Central memory CD8-positive, alpha-beta T cell (primary cell): ENCODE results near the gene ACSS3.

Experiments used
- ATAC-seq: fragments of 150-1000 bp; cut with Tn5 transposase; replicated peaks from 2 replicates; pipeline ENCODE4 v1.10.0; 2022; ENCODE audit warnings: mild to moderate bottlenecking, moderate FRiP score, moderate number of reproducible peaks; ENCODE audit not compliant: poor library complexity, severe bottlenecking; ENCODE audit errors: extremely low read depth
- DNase-seq, 2 donors: peaks; one replicate each; pipeline ENCODE4 v3.0.0; 2021; ENCODE audit warnings: low spot score in 2 of 2
- H3K27ac Mint-ChIP-seq: one replicate; pipeline ENCODE4 v1.8.0; 2022; ENCODE audit warnings: low read depth, mild to moderate bottlenecking, moderate library complexity, mixed read lengths
- H3K27me3 Mint-ChIP-seq: one replicate; pipeline ENCODE4 v1.8.0; 2022; ENCODE audit warnings: mixed read lengths
- H3K36me3 Mint-ChIP-seq: one replicate; pipeline ENCODE4 v1.8.0; 2022; ENCODE audit warnings: mild to moderate bottlenecking, moderate library complexity, mixed read lengths; ENCODE audit not compliant: insufficient read depth
- H3K4me1 Mint-ChIP-seq: one replicate; pipeline ENCODE4 v1.8.0; 2022; ENCODE audit warnings: mixed read lengths
- H3K4me3 Mint-ChIP-seq: one replicate; pipeline ENCODE4 v1.8.0; 2022; ENCODE audit warnings: mild to moderate bottlenecking, moderate library complexity, mixed read lengths
- H3K9me3 Mint-ChIP-seq: one replicate; pipeline ENCODE4 v1.8.0; 2022; ENCODE audit warnings: mixed read lengths

Gene ACSS3

DNA sequence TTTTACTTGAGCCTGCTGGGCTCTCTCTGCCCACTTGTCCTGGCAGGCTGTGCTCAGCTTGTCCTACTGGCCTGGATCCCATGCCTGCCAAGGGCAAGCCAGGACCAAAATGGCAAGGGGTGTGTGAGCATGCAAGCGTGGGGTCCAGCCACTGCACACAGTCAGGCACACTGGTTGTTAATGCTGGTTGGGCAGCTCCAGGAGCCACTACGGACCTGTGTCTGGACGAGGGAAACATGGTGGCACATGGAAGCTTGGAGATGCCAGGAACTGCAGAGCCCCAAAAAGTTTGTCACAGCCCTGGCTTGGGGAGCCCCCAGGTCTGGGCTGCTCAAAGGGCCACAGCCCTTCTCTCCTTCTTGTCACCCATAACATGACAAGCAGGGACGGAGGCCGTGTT lies 83.8 kb downstream of the ACSS3 start:
- Mint-ChIP-seq H3K9me3 (peaks cover 19% of the 10 kb centered on the region), H3K27ac (no peak overlapping the region)
- ATAC-seq = no peak

GRCh38 chr12:81162391-81163136 lies 84.7 kb downstream of the ACSS3 start:
- DNase-seq (no peak), ATAC-seq (no peak)
- no peaks in the 10 kb centered on the region for H3K27me3 Mint-ChIP-seq
- H3K9me3 Mint-ChIP-seq = peaks cover 19% of the 10 kb centered on the region
- H3K36me3 Mint-ChIP-seq = no peaks in the 10 kb centered on the region
- H3K4me3 Mint-ChIP-seq = no peak overlapping the region
- H3K27ac Mint-ChIP-seq = no peak overlapping the region
- H3K4me1 Mint-ChIP-seq = no peaks in the 10 kb centered on the region

More for the DNA sequence above, 83.8 kb downstream of the ACSS3 start:
- Mint-ChIP-seq H3K4me1 (no peaks in the 10 kb centered on the region), H3K27me3 (no peaks in the 10 kb centered on the region), H3K36me3 (no peaks in the 10 kb centered on the region), H3K4me3 (no peak overlapping the region)
- no peak for DNase-seq

DNA sequence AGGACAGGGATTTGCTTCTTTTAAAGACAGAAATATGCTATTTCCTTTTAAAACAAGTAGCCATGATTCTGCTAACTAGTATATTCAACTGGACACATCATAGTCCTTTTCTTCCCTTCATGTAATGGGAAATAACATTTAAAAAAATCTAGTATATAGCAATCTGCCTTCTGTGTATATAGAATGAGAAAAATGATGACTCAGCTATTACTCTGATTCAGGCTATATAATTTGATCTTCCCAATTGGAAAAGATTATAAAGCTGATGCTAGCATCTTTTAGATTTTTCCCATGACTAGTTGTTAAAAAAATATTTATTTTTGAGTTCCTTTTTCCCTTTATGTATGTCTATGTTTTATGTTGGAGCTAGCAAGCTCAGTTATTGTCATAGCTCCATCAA lies 86.9 kb downstream of the ACSS3 start:
- H3K4me3 Mint-ChIP-seq = no peak overlapping the region
- H3K27me3 Mint-ChIP-seq = no peaks in the 10 kb centered on the region
- DNase-seq (no peak), ATAC-seq (no peak)
- no peak overlapping the region for H3K27ac Mint-ChIP-seq
- no peaks in the 10 kb centered on the region for H3K36me3 Mint-ChIP-seq
- H3K9me3 Mint-ChIP-seq = peaks cover 14% of the 10 kb centered on the region
- H3K4me1 Mint-ChIP-seq = no peaks in the 10 kb centered on the region

GRCh38 chr12:81166790-81167189 lies 88.9 kb downstream of the ACSS3 start:
- Mint-ChIP-seq H3K27me3 (no peaks in the 10 kb centered on the region), H3K4me3 (no peak overlapping the region), H3K9me3 (peaks cover 12% of the 10 kb centered on the region), H3K27ac (no peak overlapping the region), H3K36me3 (no peaks in the 10 kb centered on the region), H3K4me1 (no peaks in the 10 kb centered on the region)
- ATAC-seq (no peak), DNase-seq (no peak)

DNA sequence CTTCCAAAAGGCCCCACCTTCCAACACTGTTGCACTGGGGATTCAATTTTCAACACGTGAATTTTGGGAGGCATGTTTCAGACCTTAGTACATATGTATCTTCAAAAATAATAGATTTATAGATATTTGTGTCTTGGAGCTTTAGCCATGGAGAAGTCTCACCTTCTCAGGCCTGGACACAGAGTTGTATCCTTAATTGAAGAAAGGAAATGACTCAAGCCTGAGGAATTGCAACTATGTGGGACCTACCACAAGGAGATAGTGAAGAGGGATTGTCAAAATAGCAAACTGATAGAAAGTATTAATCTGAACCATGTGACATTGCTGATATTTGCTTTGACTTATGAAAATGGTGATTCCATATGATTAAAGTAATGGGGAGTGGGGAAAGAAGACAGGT lies 89.8 kb downstream of the ACSS3 start:
- DNase-seq = no peak

GRCh38 chr12:81168445-81168844 lies 90.6 kb downstream of the ACSS3 start:
- Mint-ChIP-seq H3K9me3 (peaks cover 12% of the 10 kb centered on the region), H3K27ac (no peak overlapping the region), H3K4me3 (no peak overlapping the region), H3K36me3 (no peaks in the 10 kb centered on the region), H3K27me3 (no peaks in the 10 kb centered on the region), H3K4me1 (no peaks in the 10 kb centered on the region)
- no peak for DNase-seq
- no peak for ATAC-seq

More for the DNA sequence above, 89.8 kb downstream of the ACSS3 start:
- Mint-ChIP-seq H3K4me1 (no peaks in the 10 kb centered on the region), H3K36me3 (no peaks in the 10 kb centered on the region), H3K9me3 (peaks cover 12% of the 10 kb centered on the region), H3K4me3 (no peak overlapping the region), H3K27ac (no peak overlapping the region), H3K27me3 (no peaks in the 10 kb centered on the region)
- ATAC-seq = no peak

DNA sequence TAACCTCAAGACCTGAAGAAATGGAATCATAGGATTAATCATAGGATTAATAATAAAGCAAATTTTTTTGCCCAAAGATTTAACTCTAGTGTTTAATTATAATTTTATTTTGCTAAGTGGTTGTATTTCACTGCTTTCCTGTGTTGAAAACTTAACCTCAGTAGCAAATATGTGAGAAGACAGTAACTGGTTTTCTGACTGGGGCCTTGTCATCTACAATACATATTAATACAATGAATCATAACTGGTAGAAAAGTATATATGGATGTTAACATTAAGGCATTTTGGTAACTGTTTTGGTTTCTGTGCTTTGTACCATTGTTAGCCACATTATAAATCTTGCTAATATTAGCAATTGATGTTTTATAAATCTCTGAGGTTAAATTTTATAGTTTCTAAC lies 92.2 kb downstream of the ACSS3 start:
- no peaks in the 10 kb centered on the region for H3K27me3 Mint-ChIP-seq
- DNase-seq (no peak), ATAC-seq (no peak)
- no peak overlapping the region for H3K4me3 Mint-ChIP-seq
- no peaks in the 10 kb centered on the region for H3K36me3 Mint-ChIP-seq
- H3K27ac Mint-ChIP-seq = no peak overlapping the region
- no peaks in the 10 kb centered on the region for H3K4me1 Mint-ChIP-seq
- peaks cover 12% of the 10 kb centered on the region for H3K9me3 Mint-ChIP-seq

DNA sequence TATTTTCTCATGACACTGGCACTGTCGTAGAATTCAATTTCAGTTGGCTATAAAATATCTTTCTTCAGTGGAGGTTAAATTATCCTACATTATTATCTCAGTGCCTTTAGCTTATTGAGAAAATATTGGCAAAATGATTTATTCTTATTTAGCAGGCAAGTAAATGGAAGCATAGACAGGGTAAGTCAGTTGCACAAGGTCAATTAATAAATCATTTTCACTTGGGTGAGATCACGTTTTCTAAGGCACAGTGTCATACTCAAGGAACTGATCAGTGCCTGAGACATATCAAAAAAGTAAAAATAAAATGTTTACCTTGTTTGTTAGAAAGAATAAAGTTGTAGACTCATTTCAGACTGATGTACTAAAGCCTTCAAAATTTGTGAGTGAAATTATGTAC lies 95.0 kb downstream of the ACSS3 start:
- H3K4me1 Mint-ChIP-seq = no peaks in the 10 kb centered on the region
- no peak for DNase-seq
- H3K27me3 Mint-ChIP-seq = no peaks in the 10 kb centered on the region
- no peak for ATAC-seq
- no peak overlapping the region for H3K27ac Mint-ChIP-seq
- H3K36me3 Mint-ChIP-seq = no peaks in the 10 kb centered on the region
- no peak overlapping the region for H3K4me3 Mint-ChIP-seq
- peaks cover 2% of the 10 kb centered on the region for H3K9me3 Mint-ChIP-seq

- Mint-ChIP-seq H3K9me3 (no peaks in the 10 kb centered on the region), H3K4me1 (no peaks in the 10 kb centered on the region), H3K27ac (no peak overlapping the region), H3K4me3 (no peak overlapping the region), H3K36me3 (no peaks in the 10 kb centered on the region), H3K27me3 (no peaks in the 10 kb centered on the region)
- DNase-seq (no peak), ATAC-seq (no peak)
Measured at GRCh38 chr12:81174664-81175063, 96.8 kb downstream of the ACSS3 start.

DNA sequence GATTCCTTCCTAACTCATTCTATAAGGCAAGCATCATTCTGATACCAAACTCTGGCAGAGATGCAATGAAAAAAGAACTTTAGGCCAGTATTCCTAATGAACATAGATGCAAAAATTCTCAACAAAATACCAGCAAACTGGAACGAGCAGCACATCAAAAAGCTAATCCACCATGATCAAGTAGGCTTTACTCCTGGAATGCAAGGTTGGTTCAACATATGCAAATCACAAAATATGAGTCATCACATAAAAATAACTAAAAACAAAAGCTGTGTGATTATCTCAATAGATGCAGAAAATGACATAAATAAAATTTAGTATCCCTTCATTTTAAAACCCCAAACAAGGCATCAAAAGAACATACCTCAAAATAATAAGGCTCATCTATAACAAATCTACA lies 98.9 kb downstream of the ACSS3 start:
- no peaks in the 10 kb centered on the region for H3K36me3 Mint-ChIP-seq
- no peak overlapping the region for H3K4me3 Mint-ChIP-seq
- ATAC-seq (no peak), DNase-seq (no peak)
- no peaks in the 10 kb centered on the region for H3K27me3 Mint-ChIP-seq
- no peaks in the 10 kb centered on the region for H3K4me1 Mint-ChIP-seq
- no peak overlapping the region for H3K27ac Mint-ChIP-seq
- peaks cover 7% of the 10 kb centered on the region for H3K9me3 Mint-ChIP-seq

GRCh38 chr12:81181691-81182090 lies 103.8 kb downstream of the ACSS3 start:
- Mint-ChIP-seq H3K4me3 (no peak overlapping the region), H3K27me3 (no peaks in the 10 kb centered on the region), H3K36me3 (no peaks in the 10 kb centered on the region), H3K27ac (no peak overlapping the region), H3K9me3 (peaks cover 21% of the 10 kb centered on the region), H3K4me1 (no peaks in the 10 kb centered on the region)
- DNase-seq (no peak), ATAC-seq (no peak)

- no peak for ATAC-seq
- Mint-ChIP-seq H3K27me3 (no peaks in the 10 kb centered on the region), H3K9me3 (peaks cover 14% of the 10 kb centered on the region), H3K27ac (no peak overlapping the region), H3K4me1 (no peaks in the 10 kb centered on the region), H3K4me3 (no peak overlapping the region), H3K36me3 (no peaks in the 10 kb centered on the region)
- no peak for DNase-seq
Measured at GRCh38 chr12:81187686-81188085, 109.8 kb downstream of the ACSS3 start.

GRCh38 chr12:81196595-81196994 lies 118.7 kb downstream of the ACSS3 start:
- ATAC-seq (no peak), DNase-seq (no peak)
- Mint-ChIP-seq H3K9me3 (peaks cover 26% of the 10 kb centered on the region), H3K4me1 (no peaks in the 10 kb centered on the region), H3K4me3 (no peak overlapping the region), H3K27me3 (no peaks in the 10 kb centered on the region), H3K27ac (no peak overlapping the region), H3K36me3 (no peaks in the 10 kb centered on the region)
